GM19467 (cell line): ENCODE measurements around the gene TUBB4B.

Experiments
- ATAC-seq: cut with Tn5 transposase; IDR thresholded peaks from one replicate; pipeline ENCODE4 v1.9.1; 2021; ENCODE audit warnings: mild to moderate bottlenecking, moderate library complexity; ENCODE audit not compliant: unreplicated experiment

Gene TUBB4B

DNA sequence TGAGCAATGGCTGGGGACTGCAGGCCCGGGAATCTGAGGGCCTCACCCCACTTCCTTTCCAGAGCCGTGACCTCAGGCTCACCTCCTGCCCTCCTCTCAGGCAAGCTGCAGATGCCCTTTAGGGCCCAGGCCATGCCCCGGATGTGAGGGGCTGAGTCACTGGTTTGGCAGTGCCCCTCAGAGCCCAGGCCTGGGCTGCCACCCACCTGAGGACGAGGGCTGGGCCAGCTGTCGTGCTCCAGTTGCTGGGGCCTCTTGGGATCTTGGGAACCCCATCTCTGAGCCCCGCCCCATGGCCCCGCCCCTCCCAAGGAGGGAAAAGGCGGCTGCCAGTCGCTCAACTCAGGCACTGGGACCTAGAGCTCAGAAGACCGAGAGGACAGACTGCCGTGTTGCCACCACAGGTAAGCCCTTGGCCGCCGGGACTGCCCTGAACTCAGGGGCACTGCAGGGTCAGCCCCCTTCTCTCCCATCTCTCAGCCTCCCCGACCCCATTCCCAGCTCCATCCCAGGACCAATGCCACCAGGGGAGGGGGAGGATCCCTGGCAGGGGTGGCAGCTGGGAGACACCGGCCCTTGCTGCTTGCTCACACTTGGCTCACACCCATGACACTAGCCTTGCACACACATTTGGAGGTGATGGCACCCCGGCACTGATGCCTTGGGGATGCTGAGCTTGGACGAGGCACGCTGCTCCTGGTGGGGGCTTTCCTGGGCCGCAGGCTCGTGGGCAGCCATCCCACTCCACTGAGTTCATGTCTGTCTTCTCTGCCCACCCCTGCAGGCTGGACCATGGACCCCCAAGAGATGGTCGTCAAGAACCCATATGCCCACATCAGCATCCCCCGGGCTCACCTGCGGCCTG is 16.0 kb upstream of the TUBB4B start, which contains the start of gene CYSRT1:
Gene CYSRT1 (plus strand): TSS at position 345 of the 865 bp plus-strand sequence. CDS start 448 bp downstream, at position 793.
- ATAC-seq = no peak

DNA sequence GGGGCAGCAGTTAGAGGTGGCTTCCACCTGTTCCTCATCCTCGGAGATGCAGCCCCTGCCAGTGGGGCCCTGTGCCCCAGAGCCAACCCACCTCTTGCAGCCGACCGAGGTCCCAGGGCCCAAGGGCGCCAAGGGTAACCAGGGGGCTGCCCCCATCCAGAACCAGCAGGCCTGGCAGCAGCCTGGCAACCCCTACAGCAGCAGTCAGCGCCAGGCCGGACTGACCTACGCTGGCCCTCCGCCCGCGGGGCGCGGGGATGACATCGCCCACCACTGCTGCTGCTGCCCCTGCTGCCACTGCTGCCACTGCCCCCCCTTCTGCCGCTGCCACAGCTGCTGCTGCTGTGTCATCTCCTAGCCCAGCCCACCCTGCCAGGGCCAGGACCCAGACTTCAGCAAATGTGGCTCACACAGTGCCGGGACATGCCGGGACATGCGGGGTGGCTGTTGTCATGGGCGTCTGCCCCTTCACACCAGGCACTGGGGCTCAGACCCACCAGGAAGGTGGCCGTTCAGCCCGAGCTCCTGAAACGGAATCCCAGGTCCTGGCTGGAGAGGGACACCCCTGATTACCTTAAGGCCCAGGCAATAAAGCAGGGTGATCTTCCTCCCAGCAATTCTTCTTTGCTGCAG is 15.3 kb upstream of the TUBB4B start:
- no peak for ATAC-seq

DNA sequence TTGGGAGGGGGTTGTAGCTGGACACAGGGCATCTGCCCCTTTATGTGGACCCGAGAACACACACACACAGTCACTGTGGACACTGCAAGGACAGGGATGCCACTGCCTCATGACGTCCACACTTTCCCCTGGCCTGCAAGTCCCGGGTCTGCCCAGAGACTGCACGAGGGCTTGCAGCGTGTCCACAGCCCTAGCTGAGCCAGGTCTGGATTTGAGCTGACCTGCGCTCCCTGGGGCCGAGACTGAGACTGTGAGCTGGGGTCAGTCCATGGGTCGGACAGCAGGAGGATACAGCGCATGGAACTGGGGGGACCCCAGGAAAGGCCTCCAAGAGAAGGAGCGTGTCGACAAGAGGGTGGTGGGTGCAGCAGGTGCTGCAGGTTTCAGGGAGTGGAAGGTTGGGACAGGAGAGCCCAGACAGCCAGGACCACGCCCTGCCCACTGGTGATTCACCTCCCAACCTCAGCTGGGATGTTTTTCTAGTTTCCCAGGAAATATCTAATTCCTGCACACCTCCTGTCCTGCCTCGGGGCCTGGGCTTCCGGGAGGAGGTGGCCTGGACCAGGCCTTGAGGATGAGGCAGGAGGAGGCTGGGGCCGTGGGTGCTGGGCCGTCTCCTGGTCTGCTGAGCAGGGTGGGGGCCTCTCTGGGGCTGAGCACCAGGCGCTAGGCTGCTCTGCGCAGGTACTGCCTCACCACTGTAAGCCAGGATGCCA is 14.6 kb upstream of the TUBB4B start:
- no peak for ATAC-seq

DNA sequence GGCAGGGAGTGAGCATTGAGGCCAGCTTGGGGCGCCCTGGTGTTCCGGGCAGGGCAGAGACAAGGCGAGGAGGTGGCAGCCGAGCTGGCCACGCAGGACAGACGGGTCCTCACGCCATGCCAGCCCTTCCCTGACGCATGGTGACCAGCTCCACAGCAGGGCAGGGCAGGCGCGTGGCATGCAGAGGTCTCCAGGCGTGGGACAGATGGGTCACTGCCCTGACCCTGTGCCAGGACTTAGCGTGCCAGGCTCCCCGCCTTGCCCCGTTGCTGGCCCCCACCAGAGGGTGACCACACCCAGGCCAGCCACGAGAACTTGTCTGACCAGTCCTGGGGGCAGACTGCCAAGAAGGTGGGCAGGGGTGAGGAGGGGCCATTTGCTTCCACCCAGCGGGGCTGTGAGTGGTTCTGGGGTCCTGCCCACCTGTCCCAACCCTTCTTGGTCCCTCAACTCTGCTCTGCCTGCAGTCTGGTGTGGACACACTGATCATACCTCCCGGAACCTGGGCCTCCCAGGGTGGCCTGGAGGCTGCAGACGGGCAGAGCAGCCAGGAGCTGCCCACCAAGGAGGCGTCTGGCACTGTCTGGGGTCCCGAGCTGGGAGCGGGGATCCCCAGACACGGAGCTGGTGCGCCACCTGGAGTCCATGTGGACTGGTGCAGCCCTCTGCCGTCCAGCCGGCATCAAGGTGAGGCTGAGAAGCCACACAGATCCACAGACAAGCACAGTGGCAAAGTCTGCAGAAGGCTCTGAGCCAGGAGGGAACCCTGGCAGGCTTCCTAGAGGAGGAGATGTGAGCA is 13.8 kb upstream of the TUBB4B start, which contains the start of gene RNF224:
Gene RNF224 (plus strand): TSS at position 449 of the 799 bp plus-strand sequence. CDS start 834 bp downstream, outside the sequence.
- no peak for ATAC-seq

DNA sequence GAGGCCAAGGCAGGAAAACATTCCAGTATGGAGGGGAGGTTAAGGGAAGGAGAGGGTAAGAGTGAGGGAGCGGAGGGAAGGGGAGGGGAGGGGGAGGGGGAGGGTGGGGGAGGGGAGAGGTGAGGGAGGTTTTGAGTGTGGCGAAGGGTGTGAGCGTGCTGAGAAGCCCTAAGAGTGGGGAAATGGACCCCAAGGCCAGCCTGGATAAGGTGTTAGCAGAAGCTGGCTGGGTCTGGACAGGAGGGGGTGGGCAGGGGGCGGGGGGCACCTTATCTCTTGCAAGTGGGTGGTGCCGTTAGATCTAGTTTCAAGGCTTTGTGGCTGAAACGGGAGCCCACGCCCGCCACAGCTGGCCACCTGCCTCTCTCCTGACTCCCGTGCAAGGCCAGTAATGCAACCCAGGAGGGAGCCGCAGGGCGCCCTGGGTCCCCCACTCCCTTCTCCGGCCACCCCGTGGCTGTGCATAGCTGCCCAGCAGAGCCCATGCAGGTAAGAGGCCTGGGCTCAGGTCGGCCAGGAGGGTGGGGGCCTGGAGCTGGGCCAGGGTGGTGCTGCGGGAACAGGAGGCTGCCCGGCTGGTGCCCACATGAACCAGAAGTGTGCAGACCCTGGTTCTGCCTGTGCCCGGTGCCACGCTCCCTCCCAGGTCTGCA is 13.1 kb upstream of the TUBB4B start:
- no peak for ATAC-seq

DNA sequence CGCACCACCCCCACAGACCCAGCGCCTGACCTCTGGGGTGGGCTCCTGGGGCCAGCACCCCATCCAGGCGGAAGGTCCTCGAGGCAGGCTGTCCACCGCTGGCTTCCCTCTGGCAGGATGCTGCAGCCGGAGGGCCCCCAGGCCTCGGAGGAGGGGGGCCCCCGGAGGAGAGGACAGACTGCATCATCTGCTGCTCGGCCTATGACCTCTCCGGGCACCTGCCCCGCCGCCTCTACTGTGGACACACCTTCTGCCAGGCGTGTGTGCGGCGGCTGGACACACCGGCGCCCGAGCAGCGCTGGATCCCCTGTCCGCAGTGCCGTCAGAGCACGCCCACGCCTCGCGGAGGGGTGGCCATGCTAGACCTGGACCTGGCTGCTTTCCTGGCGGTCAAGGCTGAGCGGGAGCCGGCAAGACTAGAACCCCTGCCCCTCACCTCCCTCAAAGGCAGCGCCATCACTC is 12.6 kb upstream of the TUBB4B start:
- ATAC-seq = no peak

DNA sequence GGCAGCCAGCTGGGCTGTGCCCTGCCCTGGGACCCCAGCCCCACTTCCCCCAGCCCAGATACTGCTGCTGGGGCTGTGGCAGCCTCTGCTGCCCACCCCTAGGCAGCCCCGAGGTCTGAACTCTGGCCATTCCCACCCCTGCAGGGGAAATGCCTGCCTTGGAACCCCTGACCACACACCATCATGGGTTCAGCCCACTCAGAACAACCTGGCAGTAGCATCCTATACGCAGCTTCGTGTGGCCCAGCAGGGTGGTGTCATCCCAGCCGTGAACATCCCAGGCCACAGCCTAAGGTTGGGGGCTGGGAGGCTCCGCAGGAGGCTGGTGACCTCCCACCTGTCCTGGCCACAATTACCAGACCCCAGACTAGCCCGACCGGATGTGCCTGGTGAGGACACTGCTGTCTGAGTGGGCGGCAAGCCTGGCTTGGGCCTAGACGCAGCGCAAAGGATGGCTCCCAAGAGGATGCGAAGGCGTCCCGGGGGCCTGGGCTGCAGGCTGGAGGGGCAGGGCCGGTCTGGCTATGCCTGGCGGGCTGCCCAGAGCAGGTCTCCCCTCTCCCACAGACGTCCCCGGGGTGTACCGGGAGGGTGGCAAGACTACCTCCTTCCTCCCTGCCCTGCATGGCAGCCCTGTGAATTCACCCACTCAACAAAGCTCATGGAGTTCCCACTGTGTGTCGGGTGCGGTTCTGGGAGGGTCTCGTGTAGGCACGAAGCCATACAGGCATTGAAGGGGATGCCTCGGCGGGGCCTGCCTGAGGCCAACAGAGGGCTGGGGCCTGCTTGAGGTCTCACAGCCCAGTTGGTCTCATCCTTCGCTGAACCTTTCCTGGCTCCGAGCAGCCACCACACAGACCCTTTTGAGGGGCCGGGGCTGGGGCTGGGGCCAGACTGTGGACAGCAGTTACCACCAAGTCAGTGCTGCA is 11.9 kb upstream of the TUBB4B start:
- ATAC-seq = no peak

DNA sequence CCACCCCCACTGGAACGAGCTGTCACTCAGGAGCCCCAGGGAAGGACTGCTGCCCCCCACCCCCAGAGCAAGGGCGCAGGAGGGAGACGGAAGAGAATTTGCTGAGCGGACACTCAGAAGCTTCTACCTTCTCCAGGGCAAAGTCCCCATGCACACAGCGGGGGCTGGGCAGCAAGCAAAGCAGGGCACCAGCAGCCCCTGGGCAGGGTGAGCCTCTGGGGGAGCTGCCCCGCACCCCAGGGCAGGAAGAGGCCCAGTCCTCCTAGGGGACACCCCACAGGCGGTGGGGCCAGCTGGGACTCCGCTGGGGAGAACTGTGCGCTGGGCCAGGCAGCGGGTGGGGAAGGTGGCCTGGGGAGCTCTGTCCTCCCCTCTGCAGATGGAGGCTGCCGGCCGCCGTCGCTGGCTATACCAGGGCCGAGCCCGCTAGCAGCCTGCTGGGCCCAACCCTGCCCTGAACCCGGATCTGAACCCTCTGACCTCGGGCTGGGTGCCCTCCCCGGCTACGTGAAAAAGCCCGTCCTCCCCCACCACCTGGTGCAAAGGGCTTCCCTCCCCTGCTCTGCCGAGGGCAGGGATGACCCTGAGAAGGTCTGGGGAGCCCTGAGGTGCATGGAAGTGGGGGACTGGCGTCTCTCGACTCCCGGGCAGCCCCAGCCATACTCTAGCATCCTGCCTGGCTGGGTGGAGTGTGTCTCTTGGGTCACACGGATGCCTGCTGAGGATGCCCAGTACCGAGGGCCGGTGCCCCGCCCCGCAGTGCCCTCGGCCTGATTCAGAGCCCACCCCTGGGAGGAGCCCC is 11.0 kb upstream of the TUBB4B start:
- no peak for ATAC-seq

DNA sequence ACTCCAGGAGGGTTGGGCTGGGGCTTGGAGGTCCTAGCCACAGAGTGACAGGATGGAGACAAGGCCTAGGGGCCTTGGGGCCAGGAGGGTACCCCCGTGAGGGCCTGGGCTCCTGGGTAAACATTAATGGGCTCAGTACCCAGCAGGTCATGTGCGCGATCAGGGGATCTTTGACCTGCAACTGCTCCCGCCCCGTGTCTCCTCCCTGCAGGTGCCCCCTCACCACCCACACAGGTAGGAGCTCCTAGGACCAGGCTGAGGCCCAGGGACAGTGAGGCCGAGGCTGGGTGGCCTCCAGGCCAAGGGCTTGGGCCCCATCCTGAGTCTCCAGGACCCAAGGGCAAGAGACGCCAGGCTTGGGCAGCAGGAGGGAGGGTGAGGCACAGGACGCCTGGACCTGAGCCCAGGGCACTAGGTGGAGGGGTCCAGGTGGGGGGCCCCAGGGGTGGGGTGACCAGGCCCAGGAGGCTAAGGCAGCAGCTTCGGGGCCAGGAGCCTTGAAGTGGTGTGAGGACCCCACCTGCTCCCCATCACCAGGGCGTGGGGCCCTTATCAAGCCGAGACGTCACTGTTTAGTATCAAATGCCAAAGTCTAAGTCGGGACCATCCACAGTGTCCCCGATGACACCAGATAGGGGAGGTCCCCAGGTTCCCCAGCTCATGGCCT is 10.2 kb upstream of the TUBB4B start, which contains the start of gene SLC34A3:
Gene SLC34A3 (plus strand): TSS at position 197 of the 667 bp plus-strand sequence. CDS start 802 bp downstream, outside the sequence.
- no peak for ATAC-seq

DNA sequence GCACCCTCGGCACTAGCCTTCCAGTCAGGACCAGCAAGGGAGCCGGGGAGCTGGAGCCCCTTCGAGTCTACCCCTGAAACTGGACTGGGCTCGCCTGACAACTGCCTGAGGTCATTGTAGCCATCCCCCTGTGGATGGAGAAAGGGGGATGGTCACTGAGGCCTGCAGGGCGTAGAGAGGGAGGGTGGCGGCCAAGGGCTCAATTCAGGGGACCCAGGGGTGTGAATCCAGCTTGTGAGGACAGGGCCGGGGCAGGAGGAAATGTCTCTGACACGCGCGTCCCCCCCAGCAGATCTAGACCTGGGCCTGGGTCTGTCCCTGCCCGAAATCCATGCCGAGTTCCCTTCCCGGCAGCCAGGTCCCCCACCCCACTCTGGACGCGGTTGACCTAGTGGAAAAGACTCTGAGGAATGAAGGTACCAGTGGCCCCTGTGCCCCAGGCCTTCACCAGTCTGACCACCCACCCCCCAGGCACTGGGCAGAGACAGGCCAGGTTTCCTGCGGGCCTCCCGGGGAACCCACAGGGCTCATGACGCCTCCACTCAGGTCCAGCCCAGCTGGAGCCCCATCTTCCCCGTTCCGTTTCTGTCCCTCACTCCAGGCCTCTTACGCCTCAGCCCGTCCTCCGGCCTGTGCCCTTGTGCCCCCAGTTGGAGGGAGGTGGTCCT is 9.6 kb upstream of the TUBB4B start:
- ATAC-seq = no peak

DNA sequence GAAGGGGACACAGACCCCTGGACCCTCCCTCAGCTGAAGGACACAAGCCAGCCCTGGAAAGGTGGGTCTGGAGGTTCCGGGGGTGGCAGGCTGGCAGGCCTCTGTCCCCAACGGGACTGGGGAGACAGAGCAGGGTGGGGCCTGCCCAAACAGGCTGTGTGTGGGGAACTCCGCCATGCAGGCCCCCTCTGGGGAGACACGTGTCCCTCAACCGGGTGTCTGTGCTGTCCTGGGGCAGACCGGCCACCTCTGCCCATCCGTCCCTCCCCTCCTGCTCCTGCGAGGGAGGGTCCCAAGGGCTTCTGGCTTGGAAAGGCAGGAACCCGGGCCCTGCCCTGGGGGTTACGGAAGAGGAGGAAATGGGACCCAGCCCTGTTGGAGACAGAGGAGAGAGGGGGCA is 9.0 kb upstream of the TUBB4B start:
- ATAC-seq = no peak

DNA sequence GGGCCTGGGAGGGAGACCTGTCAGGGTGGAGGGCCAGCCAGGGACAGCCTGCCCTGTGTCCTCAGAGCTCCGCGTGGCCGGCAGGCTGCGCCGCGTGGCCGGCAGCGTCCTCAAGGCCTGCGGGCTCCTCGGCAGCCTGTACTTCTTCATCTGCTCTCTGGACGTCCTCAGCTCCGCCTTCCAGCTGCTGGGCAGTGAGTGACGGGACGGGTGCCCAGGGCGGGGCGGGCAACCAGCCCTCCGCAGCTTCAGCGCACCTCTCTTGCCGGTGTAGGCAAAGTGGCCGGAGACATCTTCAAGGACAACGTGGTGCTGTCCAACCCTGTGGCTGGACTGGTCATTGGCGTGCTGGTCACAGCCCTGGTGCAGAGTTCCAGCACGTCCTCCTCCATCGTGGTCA is 8.6 kb upstream of the TUBB4B start:
- ATAC-seq = no peak

DNA sequence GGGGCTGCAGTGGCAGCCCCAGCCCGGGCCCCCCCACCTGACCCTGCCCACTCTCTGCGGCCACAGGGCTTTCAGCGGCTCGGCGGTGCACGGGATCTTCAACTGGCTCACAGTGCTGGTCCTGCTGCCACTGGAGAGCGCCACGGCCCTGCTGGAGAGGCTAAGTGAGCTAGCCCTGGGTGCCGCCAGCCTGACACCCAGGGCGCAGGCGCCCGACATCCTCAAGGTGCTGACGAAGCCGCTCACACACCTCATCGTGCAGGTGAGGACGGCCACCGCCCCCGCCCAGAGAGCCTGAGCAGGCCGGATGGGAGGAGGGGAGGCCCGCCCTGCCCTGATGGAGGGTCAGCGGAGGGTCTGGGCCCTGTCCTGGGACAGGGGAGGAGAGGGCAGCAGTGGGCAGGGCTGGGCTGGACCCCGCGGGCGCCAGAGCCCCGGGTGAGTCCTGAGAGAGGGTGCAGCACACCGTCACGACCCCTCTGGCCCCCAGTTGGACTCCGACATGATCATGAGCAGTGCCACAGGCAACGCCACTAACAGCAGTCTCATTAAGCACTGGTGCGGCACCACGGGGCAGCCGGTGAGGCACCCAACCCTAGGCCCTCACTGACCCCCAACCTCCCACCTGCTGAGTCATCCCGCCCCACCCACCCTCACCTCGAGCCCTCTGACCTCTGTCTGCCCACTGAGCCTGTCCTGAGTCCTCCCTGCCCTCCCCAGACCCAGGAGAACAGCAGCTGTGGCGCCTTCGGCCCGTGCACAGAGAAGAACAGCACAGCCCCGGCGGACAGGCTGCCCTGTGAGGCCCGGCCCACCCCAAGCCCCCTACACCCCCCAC is 7.7 kb upstream of the TUBB4B start:
- ATAC-seq = no peak

DNA sequence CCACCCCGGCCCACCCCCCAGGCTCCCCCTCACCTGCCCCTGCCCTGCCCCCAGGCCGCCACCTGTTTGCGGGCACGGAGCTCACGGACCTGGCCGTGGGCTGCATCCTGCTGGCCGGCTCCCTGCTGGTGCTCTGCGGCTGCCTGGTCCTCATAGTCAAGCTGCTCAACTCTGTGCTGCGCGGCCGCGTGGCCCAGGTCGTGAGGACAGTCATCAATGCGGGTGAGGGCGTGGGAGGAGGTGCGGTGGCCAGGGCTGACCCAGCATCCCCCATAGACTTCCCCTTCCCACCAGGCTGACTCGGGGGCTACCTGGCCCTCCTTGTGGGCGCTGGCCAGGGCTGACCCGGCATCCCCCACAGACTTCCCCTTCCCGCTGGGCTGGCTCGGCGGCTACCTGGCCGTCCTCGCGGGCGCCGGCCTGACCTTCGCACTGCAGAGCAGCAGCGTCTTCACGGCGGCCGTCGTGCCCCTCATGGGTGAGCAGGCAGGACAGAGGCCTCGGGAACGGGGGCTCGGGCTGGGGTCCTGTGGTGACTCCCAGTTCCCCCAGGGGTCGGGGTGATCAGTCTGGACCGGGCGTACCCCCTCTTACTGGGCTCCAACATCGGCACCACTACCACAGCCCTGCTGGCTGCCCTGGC is 6.9 kb upstream of the TUBB4B start:
- no peak for ATAC-seq

DNA sequence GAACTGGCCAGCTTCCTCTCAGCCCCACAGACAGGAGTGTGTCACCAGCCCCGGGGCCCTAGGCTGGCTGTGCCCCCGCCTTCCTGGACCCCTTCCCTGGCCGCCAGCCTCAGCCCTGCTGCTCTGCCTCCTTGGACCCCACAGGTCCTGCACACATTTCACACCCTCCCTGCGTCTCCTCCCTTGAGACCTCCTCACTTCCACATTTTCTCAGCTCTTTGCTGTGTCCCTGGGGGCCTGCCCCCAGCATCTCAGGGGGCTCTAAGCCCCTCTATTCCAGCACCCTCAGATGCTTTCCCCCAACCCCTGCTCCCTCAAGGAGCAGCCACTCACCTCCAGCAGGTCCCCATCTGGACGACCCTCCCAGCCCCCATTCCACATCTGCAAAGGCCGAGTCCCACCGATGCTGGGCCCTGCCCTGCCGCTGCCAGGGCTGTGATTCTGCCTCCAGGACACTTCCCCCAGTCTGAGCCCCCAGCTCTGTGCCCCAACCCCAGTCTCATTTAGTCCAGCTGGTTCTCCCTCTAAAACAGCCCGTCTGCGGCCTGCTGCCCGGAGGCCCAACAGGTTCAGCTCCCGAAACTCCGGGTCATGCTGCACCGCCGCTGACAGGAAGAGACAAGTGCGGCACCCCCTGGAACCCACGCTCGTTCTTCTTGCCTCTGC is 6.2 kb upstream of the TUBB4B start:
- ATAC-seq = no peak
